Spleen (tissue), 11 donors: Measurements from ENCODE around the gene LYL1. TPM values are rescaled to one million over a fixed set of nuclear protein-coding genes. Genes with fewer than 3 reads are reported as not detected.

Experiments
- DNase-seq: peaks from one replicate; pipeline ENCODE4 v3.0.0-alpha.2; 2020
- H3K27ac ChIP-seq, 8 donors: fragments of 200-600 bp; sonication (generic) in 7 of 8; 1 replicate in 4 of 8; 2 replicates in 4 of 8; pipeline versions ENCODE4 v1.5.0 to v1.8.0; 2016 to 2021; ENCODE audit warnings: inconsistent platforms in 4 of 8, mild to moderate bottlenecking in 4 of 8, moderate library complexity in 1 of 8
- H3K27me3 ChIP-seq, 7 donors: fragments of 200-600 bp; sonication (generic) in 6 of 7; replicated peaks in 1 of 7; 1 replicate in 4 of 7; 2 replicates in 3 of 7; pipeline versions ENCODE4 v1.5.0 to v1.8.0; 2016 to 2021; ENCODE audit warnings: inconsistent platforms in 3 of 7, mild to moderate bottlenecking in 1 of 7
- H3K36me3 ChIP-seq, 6 donors: fragments of 200-600 bp; sonication (generic) in 5 of 6; 1 replicate in 4 of 6; 2 replicates in 2 of 6; pipeline versions ENCODE4 v1.5.0 to v1.8.0; 2016 to 2021; ENCODE audit warnings: inconsistent platforms in 2 of 6
- H3K4me1 ChIP-seq, 6 donors: fragments of 200-600 bp; sonication (generic) in 5 of 6; 1 replicate in 3 of 6; 2 replicates in 3 of 6; pipeline versions ENCODE4 v1.5.0 to v1.8.0; 2016 to 2021; ENCODE audit warnings: inconsistent platforms in 3 of 6
- H3K4me3 ChIP-seq, 8 donors: fragments of 200-600 bp; sonication (generic) in 7 of 8; 1 replicate in 4 of 8; 2 replicates in 4 of 8; pipeline versions ENCODE4 v1.5.0 to v1.8.0; 2016 to 2021; ENCODE audit warnings: inconsistent platforms in 4 of 8, mild to moderate bottlenecking in 4 of 8, moderate library complexity in 2 of 8
- H3K9me3 ChIP-seq, 8 donors: fragments of 200-600 bp; sonication (generic) in 7 of 8; 1 replicate in 4 of 8; 2 replicates in 4 of 8; pipeline versions ENCODE4 v1.5.0 to v1.8.0; 2016 to 2021; ENCODE audit warnings: inconsistent platforms in 4 of 8
- POLR2A ChIP-seq, 3 donors: fragments of 450-650 bp; IDR thresholded peaks; one replicate each; pipeline ENCODE4 v1.5.1; 2017; ENCODE audit warnings: antibody characterized with exemption in 3 of 3, mild to moderate bottlenecking in 1 of 3
- POLR2AphosphoS5 ChIP-seq, 3 donors: sonication (generic); formaldehyde crosslinking; IDR thresholded peaks; one replicate each; pipeline ENCODE4 v1.5.1; 2017; ENCODE audit warnings: antibody characterized with exemption in 3 of 3
- WGBS, 5 donors: extraction: QIAGEN DNeasy Blood & Tissue Kit in 3 of 5; methylation state at CpG; one replicate each; pipeline versions ENCODE4 v1.1.5 to v1.1.7; 2013 to 2018; 5-methylcytosine and 5-hydroxymethylcytosine counted together
- intact Hi-C: fragments of 100-400 bp; cut with DNase I; formaldehyde crosslinking; loops from one replicate; pipeline ENCODE4 v1.15.0; 2023; ENCODE audit warnings: low total_unique reads
- polyA plus RNA-seq, 3 donors: library from polyadenylated mRNA; stranded (reverse); fragments of 200-250 nt; gene quantifications; one replicate each; pipeline ENCODE4 v1.2.1, GENCODE V29; 2013
- total RNA-seq, 7 donors: library from RNA; depleted of rRNA in 3 of 7; stranded (reverse); fragments of >200 nt in 3 of 7; fragmentation: NEBNext Ultra II Directional in 4 of 7; extraction: Animal tissue kit (Norgen Biotek cat#: 25700) in 4 of 7; gene quantifications; one replicate each; pipeline versions ENCODE4 v1.1.0 to v1.2.1, GENCODE V29; 2016 to 2021
- TF ChIP-seq, protein P1 (sequence below), 11 experiments: fragments of 200-600 bp in 7 of 11; fragments of 450-650 bp in 4 of 11; sonication (generic) in 4 of 11; IDR thresholded peaks in 8 of 11; conservative IDR thresholded peaks in 3 of 11; 1 replicate in 7 of 11; 2 replicates in 4 of 11; pipeline versions ENCODE4 v1.4.0 to v1.8.0; 2016 to 2021; ENCODE audit warnings: antibody characterized with exemption in 11 of 11, inconsistent platforms in 4 of 11, mild to moderate bottlenecking in 1 of 11
- donor health status: healthy with polysubstance abuse.
- donor health status: DM: no; HTN: no; CAD: no; lungs with moderate emphysema.
- donor health status: DM: no; HTN: no; CAD: no.
- donor health status: Bipolar disorder and iron deficiency.
- donor health status: healthy.
- donor health status: DM: no; HTN: no; CAD: no.
- donor health status: DM: yes; HTN: yes; CAD: no.

The LYL1 gene
- total and polyA plus RNA-seq, 10 donors, result 35.5 to 86.9 (median 59.4) TPM

GRCh38 chr19:13100841-13101589 lies 1.6 kb downstream of the LYL1 start:
- Histone ChIP-seq H3K4me1 (peaks cover 30 to 100% (median 99%) of the 10 kb centered on the region in 6 donors), H3K9me3 (no peaks in the 10 kb centered on the region), H3K36me3 (peaks cover 0 to 23% (median 3%) of the 10 kb centered on the region in 6 donors), H3K27ac (peak overlapping the region; percentile 96 to 99 (median 97)), H3K4me3 (peak overlapping the region; percentile 57 to 88 (median 70)), H3K27me3 (peaks cover 0 to 31% (median 0%) of the 10 kb centered on the region in 7 donors)
- 24 to 54% (median 31%) methylated on average over 15 to 18 of the region's 18 CpGs for WGBS, 5 donors
- intact Hi-C loops, result loop anchor here (5.0 kb wide), 1 partner anchor 51 kb away; the partner anchor contains the start of genes IER2 and STX10
- no peak for TF ChIP-seq POLR2AphosphoS5 (IDR thresholded peaks at IDR 0.05)
- no peak for TF ChIP-seq POLR2A (IDR thresholded peaks at IDR 0.05)
- TF ChIP-seq, protein P1, sequence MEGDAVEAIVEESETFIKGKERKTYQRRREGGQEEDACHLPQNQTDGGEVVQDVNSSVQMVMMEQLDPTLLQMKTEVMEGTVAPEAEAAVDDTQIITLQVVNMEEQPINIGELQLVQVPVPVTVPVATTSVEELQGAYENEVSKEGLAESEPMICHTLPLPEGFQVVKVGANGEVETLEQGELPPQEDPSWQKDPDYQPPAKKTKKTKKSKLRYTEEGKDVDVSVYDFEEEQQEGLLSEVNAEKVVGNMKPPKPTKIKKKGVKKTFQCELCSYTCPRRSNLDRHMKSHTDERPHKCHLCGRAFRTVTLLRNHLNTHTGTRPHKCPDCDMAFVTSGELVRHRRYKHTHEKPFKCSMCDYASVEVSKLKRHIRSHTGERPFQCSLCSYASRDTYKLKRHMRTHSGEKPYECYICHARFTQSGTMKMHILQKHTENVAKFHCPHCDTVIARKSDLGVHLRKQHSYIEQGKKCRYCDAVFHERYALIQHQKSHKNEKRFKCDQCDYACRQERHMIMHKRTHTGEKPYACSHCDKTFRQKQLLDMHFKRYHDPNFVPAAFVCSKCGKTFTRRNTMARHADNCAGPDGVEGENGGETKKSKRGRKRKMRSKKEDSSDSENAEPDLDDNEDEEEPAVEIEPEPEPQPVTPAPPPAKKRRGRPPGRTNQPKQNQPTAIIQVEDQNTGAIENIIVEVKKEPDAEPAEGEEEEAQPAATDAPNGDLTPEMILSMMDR (IDR thresholded peaks at IDR 0.05 in 8 of 11, conservative IDR thresholded peaks at IDR 0.05 in 3 of 11), result peak in 7 of 11 experiments; percentile 17 to 51 (median 40)
- DNase-seq, result peak; percentile 87

DNA sequence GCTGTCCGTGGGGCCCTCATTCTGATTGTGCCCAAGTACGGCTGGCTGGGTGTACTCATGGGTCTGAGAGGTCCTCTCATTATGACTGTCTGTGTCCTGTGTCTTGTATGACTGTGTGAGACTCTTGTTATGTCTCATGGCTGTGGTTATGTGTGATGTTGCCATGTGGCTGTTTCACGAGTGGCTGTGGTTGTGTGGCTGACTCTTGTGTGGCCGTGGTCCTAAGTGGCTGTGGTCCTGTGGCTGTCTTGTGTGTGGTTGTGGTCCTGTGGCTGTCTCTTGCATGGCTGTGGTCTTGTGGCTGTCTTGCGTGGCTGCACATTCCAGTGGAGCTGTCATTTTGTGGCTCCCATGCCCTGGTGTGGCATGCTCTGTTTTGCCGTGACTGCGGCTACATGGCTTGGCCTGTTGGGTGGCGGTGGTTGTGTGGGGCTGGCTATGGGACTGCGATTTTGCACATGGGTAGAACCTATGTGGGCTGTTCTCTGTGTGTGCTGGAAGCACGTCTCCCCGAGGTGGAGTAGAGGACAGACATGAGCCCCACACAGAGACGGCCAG lies 2.5 kb downstream of the LYL1 start:
- Histone ChIP-seq H3K9me3 (no peaks in the 10 kb centered on the region), H3K4me3 (peak overlapping the region; percentile 17 to 88 (median 70)), H3K36me3 (peaks cover 0 to 27% (median 3%) of the 10 kb centered on the region in 6 donors), H3K27ac (peak overlapping the region; percentile 96 to 99 (median 97)), H3K4me1 (peaks cover 30 to 100% (median 99%) of the 10 kb centered on the region in 6 donors), H3K27me3 (peaks cover 0 to 40% (median 0%) of the 10 kb centered on the region in 7 donors)
- peak; percentile 82 for DNase-seq
- peak in 2 of 3 donors; percentile 16 to 41 for TF ChIP-seq POLR2AphosphoS5 (IDR thresholded peaks at IDR 0.05)
- TF ChIP-seq, protein P1 (IDR thresholded peaks at IDR 0.05 in 8 of 11, conservative IDR thresholded peaks at IDR 0.05 in 3 of 11), result no peak
- WGBS, 5 donors, result 32 to 47% (median 40%) methylated on average over 11 to 12 of the region's 12 CpGs
- intact Hi-C loops, result loop anchor here (5.0 kb wide), 1 partner anchor 52 kb away; the partner anchor contains the start of genes IER2 and STX10

DNA sequence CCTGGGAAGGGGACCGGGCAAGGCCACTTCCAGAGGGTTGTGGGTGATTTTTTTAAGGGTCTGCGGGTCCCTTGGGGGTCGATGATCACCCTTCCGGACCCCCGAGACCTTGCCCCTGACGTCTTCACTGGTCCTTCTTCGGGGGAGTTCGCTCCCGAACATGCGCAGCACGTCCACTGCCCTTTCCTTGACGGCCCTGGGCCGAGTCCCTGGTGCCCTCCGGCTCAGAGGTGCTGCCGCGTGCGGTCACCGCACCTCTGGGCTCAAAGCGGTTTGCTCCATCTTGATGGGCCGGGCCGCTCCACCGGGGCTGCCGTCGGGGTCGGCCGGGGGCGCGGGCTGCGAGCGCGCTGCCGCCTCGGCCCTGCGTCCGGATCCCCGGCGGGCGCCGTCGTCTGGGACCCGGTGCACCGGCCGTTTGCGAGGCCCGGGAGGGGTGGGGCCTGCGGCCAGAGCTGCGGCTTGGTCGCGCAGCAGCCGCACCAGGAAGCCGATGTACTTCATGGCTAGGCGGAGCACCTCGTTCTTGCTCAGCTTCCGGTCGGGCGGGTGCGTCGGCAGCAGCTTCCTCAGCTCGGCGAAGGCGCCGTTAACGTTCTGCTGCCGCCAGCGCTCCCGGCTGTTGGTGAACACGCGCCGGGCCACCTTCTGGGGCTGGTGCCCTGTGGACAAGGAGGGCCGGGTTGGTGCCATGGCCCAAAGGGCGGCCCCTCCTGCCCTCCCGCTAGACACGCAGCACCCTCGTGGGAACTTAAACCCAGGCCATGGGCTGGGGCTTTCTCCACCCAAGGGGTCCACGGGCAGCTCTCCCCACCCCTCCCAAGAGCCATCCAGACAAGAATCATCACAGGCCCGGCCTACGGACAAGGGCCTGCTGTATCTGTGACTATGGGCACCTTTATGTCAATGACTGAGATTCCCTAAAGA lies 3.3 kb downstream of the LYL1 start:
- 4 to 16% (median 6%) methylated on average over 17 to 77 of the region's 77 CpGs for WGBS, 5 donors
- Histone ChIP-seq H3K27me3 (peaks cover 0 to 41% (median 0%) of the 10 kb centered on the region in 7 donors), H3K4me3 (peak overlapping the region; percentile 17 to 88 (median 52)), H3K9me3 (no peaks in the 10 kb centered on the region), H3K27ac (peak overlapping the region; percentile 96 to 99 (median 97)), H3K4me1 (peaks cover 31 to 100% (median 99%) of the 10 kb centered on the region in 6 donors), H3K36me3 (peaks cover 0 to 27% (median 3%) of the 10 kb centered on the region in 6 donors)
- intact Hi-C loops, result no loop called here
- peak in 1 of 3 donors; percentile 38 for TF ChIP-seq POLR2A (IDR thresholded peaks at IDR 0.05)
- TF ChIP-seq, protein P1 (IDR thresholded peaks at IDR 0.05 in 8 of 11, conservative IDR thresholded peaks at IDR 0.05 in 3 of 11), result peak in 2 of 11 experiments; percentile 18 to 26
- peak; percentile 92 to 96 (median 92) for TF ChIP-seq POLR2AphosphoS5 (IDR thresholded peaks at IDR 0.05)
- DNase-seq, result peak; percentile 98
